ENCODE results near the gene CCDC89. TPM values are rescaled to one million over a fixed set of nuclear protein-coding genes. Genes with fewer than 3 reads are reported as not detected.

The CCDC89 gene
- total and polyA plus RNA-seq, 2 of the 13 experiments (the other 11 are each of a cell fraction or from before 2014, with no cell fraction given), result 0.13 to 0.38 TPM

DNA sequence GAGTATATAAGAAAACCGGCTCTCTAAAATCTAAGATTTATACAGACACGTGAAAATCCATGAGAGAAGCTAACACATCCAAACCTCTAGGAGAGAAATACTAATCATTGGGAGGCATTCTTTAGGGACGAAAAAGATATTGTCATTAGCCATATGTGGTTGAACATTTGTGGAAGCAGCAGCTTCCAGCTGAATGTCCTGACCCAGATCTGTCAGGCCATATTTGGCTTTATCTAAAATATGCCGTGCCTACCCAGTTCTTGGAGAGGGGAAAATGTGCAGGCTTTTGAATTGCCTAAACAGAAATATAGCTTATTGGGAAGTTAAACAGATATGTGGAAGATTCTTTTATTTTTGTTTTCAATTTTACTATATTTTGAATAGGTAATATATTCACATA, 6.4 kb downstream of the CCDC89 start (continued):
- no peak for TF ChIP-seq PRPF4 (IDR thresholded peaks at IDR 0.05; ENCODE audit: low read depth, low read length, poor library complexity, severe bottlenecking)

DNA sequence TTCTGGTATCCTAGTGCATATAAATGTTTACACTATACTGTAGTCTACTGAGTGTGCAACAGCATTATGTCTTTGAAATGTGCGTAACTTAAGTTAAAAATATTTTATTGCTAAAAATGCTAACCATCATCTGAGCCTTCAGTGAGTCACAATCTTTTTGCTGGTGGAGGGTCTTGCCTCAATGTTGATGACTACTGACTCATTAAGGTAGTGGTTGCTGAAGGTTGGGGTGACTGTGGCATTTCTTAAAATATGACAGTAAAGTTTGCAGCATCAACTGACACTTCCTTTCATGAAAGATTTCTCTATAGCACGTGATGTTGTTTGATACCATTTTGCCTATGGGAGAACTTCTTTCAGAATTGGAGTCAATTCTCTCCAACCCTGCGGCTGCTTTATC, 12.6 kb downstream of the CCDC89 start:
- no peak overlapping the region for H3K27ac ChIP-seq (ENCODE audit: extremely low read length, insufficient read depth, low read length)
- peaks cover 12% of the 10 kb centered on the region for H3K4me1 ChIP-seq (ENCODE audit: insufficient read depth, low read length)
- ATAC-seq (no peak), FAIRE-seq (no peak), DNase-seq (ENCODE audit: low spot score) (no peak)
- no peak for TF ChIP-seq ZNF670 (CRISPR knock-in tag; IDR thresholded peaks at IDR 0.05; ENCODE audit: borderline replicate concordance)
- no peak for TF ChIP-seq SSRP1 (CRISPR knock-in tag; IDR thresholded peaks at IDR 0.05)
- TF ChIP-seq ZSCAN22 (CRISPR knock-in tag; IDR thresholded peaks at IDR 0.05), result no peak
- TF ChIP-seq ZNF598 (CRISPR knock-in tag; IDR thresholded peaks at IDR 0.05; ENCODE audit: borderline replicate concordance), result no peak
- TF ChIP-seq ZFP37 (CRISPR knock-in tag; IDR thresholded peaks at IDR 0.05; ENCODE audit: borderline replicate concordance), result no peak
- no peak for TF ChIP-seq NCOA5 (CRISPR knock-in tag; IDR thresholded peaks at IDR 0.05)
- H3K36me3 ChIP-seq (replicated peaks in 1 of 2; ENCODE audit: control insufficient read depth in 1 of 2, insufficient read depth in 2 of 2, low read length in 2 of 2), result no peaks in the 10 kb centered on the region
- H3K27me3 ChIP-seq (ENCODE audit: control insufficient read depth in 1 of 2, insufficient read depth in 2 of 2, low read length in 2 of 2), result no peaks in the 10 kb centered on the region; a peak in 1 of 5 replicates
- POLR2A ChIA-PET, result no interaction called here
- no peaks in the 10 kb centered on the region for H3K79me2 ChIP-seq (ENCODE audit: insufficient read depth, low read length)
- BruUV-seq (replicated peaks), result no TSS peak
- no peak overlapping the region for H2AFZ ChIP-seq (ENCODE audit: low read length)
- intact Hi-C loops (cut with micrococcal nuclease; ENCODE audit: unreplicated experiment), result no loop called here
- H3K4me3 ChIP-seq (replicated peaks in 1 of 3; ENCODE audit: insufficient read depth in 1 of 3, low read depth in 2 of 3, low read length in 3 of 3), result no peak overlapping the region
- H4K20me1 ChIP-seq (ENCODE audit: insufficient read depth, low read length), result no peaks in the 10 kb centered on the region
- no peak overlapping the region for H3K9ac ChIP-seq (ENCODE audit: insufficient read depth, low read depth, low read length)
- 39% methylated on average over 3 of the region's 3 CpGs for WGBS (ENCODE audit: low lambda C conversion rate)
- H3K9me3 ChIP-seq (ENCODE audit: low read length), result no peaks in the 10 kb centered on the region
- in situ Hi-C loops (cut with HindIII; ENCODE audit: extremely low pct_ligation_motif_present, low pct_unique_long_range_greater_than_20kb), result no loop called here
- no peak overlapping the region for H3K4me2 ChIP-seq (ENCODE audit: low read depth, low read length)
- CTCF ChIA-PET (ENCODE audit: low intra/inter-chr PET ratio, low total read pairs), result no interaction called here

Measured in HepG2 (cell line).